Nephron (organoid): ENCODE measurements around the gene CCDC83.

Source experiments
- H3K27ac Mint-ChIP-seq, 3 experiments: 2 replicates each; pipeline ENCODE4 v1.8.0; 2020; ENCODE audit warnings: mixed read lengths in 3 of 3, mild to moderate bottlenecking in 2 of 3, moderate library complexity in 1 of 3
- H3K27me3 Mint-ChIP-seq: 2 replicates; pipeline ENCODE4 v1.8.0; 2021; ENCODE audit warnings: low read depth, mild to moderate bottlenecking, moderate library complexity, mixed read lengths
- H3K36me3 Mint-ChIP-seq: 2 replicates; pipeline ENCODE4 v1.8.0; 2020; ENCODE audit warnings: low read depth, mixed read lengths
- H3K4me1 Mint-ChIP-seq: 2 replicates; pipeline ENCODE4 v1.8.0; 2020; ENCODE audit warnings: mixed read lengths
- H3K4me3 Mint-ChIP-seq, 3 experiments: 2 replicates each; pipeline ENCODE4 v1.8.0; 2020; ENCODE audit warnings: mild to moderate bottlenecking in 3 of 3, mixed read lengths in 3 of 3, moderate library complexity in 2 of 3
- H3K9me3 Mint-ChIP-seq: 2 replicates; pipeline ENCODE4 v1.8.0; 2020; ENCODE audit warnings: mixed read lengths
- TF ChIP-seq, protein P1 (sequence below), 3 experiments: fragments of 200-600 bp; sonication (generic); IDR thresholded peaks; one replicate each; pipeline ENCODE4 v1.5.0; 2021; ENCODE audit warnings: antibody characterized with exemption in 3 of 3; ENCODE audit not compliant: unreplicated experiment in 3 of 3

The CCDC83 gene

DNA sequence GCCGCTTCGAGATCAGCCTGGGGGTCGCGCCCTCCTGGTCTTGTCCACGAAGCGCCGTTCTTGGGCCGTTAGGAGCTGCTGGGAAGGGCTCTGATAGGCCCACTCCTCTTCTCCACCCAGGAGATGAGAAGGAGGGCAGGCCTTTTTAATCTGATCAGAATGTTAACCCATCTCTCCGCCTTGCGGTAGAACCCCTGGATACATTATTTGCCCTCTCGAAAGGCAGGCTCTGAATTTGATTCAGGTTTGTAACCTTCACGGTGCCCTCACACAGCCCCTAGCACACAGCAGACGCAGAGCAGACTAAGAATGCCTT lies at the start of gene CCDC83:
TSS of gene CCDC83 (plus strand) at position 43 of the 316 bp plus-strand sequence. CDS start 9,741 bp downstream, outside the sequence.
- Mint-ChIP-seq H3K27me3 (no peaks in the 10 kb centered on the region), H3K9me3 (peaks cover 14% of the 10 kb centered on the region), H3K4me1 (peaks cover 5% of the 10 kb centered on the region), H3K4me3 (peak within 1 kb of the TSS; percentile 84 to 90 (median 87)), H3K36me3 (peaks cover 13% of the 10 kb centered on the region), H3K27ac (peak within 1 kb of the TSS; percentile 89 to 98 (median 95))
- TF ChIP-seq, protein P1, sequence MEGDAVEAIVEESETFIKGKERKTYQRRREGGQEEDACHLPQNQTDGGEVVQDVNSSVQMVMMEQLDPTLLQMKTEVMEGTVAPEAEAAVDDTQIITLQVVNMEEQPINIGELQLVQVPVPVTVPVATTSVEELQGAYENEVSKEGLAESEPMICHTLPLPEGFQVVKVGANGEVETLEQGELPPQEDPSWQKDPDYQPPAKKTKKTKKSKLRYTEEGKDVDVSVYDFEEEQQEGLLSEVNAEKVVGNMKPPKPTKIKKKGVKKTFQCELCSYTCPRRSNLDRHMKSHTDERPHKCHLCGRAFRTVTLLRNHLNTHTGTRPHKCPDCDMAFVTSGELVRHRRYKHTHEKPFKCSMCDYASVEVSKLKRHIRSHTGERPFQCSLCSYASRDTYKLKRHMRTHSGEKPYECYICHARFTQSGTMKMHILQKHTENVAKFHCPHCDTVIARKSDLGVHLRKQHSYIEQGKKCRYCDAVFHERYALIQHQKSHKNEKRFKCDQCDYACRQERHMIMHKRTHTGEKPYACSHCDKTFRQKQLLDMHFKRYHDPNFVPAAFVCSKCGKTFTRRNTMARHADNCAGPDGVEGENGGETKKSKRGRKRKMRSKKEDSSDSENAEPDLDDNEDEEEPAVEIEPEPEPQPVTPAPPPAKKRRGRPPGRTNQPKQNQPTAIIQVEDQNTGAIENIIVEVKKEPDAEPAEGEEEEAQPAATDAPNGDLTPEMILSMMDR (IDR thresholded peaks at IDR 0.05; ENCODE audit: unreplicated experiment in 3 of 3): no peak

DNA sequence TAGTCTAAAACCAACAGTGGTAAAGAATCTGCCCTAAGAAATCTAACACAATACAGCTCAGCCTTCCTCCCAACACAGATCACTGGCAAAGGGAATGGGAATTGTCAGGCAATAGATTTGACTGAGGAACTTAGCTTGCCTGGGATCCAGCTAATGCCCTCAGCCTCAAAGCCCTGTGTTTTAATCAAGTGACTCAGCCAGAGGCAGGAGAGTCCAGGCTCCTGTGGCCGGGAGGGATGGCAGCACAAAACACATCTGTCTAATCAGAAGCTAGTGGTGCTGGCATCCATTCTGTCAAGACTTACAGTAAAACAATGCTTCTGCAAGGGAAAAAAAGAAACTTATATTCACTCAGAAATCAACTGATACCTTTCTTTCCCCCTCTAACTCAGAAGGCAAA lies 49.8 kb upstream of the CCDC83 start:
- Mint-ChIP-seq H3K4me1 (peaks cover 16% of the 10 kb centered on the region), H3K27me3 (peaks cover 14% of the 10 kb centered on the region), H3K9me3 (no peaks in the 10 kb centered on the region), H3K27ac (no peak overlapping the region), H3K36me3 (no peaks in the 10 kb centered on the region), H3K4me3 (no peak overlapping the region)
- TF ChIP-seq, protein P1 (IDR thresholded peaks at IDR 0.05; ENCODE audit: unreplicated experiment in 3 of 3): no peak

DNA sequence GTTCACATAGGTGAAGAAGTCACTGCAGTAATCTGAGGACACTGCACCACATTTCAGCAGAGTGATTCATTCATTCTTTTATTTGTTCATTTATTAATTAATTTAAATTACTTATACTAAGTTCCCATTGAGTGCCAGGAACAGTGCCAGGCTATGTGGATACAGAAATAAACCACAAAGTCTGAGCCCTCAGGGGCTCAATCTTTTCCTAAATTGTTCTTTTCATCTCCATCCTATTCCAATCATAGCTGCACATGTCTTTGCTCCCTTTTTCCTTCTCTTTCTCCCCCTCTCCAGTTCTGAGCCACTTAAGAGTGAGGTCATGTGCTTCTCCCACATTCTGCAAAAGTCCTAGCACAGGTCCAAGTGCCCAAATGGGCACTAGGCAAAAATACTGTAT lies 49.2 kb upstream of the CCDC83 start:
- Mint-ChIP-seq H3K9me3 (no peaks in the 10 kb centered on the region), H3K4me1 (peaks cover 17% of the 10 kb centered on the region), H3K4me3 (no peak overlapping the region), H3K36me3 (no peaks in the 10 kb centered on the region), H3K27ac (no peak overlapping the region), H3K27me3 (peaks cover 11% of the 10 kb centered on the region)
- TF ChIP-seq, protein P1 (IDR thresholded peaks at IDR 0.05; ENCODE audit: unreplicated experiment in 3 of 3): no peak

DNA sequence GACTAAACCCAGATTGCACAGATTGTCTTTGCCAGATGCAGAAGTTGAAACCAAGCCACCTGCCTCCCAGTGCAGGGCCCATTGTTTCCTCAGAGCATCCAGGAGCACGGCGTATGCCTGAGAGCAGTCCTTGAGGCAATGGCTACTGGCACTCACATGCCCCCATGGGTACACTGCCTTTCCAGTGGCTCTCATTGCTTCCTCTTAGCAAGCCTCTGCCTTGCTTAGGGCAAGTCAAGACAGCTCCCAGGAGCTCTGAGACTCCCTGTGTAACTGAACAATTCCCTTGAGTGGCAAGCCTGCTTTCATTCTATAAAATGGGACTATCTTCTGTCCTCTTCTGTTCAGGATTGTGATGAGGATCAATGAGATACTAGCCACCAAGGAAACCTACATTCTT lies 48.3 kb upstream of the CCDC83 start:
- H3K36me3 Mint-ChIP-seq: no peaks in the 10 kb centered on the region
- TF ChIP-seq, protein P1 (IDR thresholded peaks at IDR 0.05; ENCODE audit: unreplicated experiment in 3 of 3): no peak
- no peaks in the 10 kb centered on the region for H3K9me3 Mint-ChIP-seq
- H3K4me3 Mint-ChIP-seq: no peak overlapping the region
- peaks cover 17% of the 10 kb centered on the region for H3K4me1 Mint-ChIP-seq
- H3K27me3 Mint-ChIP-seq: peaks cover 17% of the 10 kb centered on the region
- H3K27ac Mint-ChIP-seq: no peak overlapping the region

DNA sequence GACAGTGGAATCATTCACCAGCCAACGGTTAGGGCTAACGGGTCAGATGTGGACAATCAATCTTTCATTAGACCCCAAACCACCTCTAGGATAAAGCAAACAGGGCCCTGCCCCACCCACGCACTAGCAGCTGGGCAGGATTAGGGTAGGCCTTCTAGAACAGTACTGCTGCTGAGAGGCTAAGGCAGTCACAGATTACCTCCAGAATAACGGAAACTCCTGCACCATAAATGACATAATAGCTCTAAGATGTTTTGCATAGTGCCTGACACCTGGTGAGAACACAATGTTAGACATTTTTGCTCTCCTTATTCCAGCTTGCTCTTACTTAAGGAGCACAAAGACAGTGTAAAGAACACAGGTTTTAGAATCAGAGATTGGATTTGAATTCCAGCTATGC lies 46.0 kb upstream of the CCDC83 start:
- Mint-ChIP-seq H3K9me3 (no peaks in the 10 kb centered on the region), H3K4me3 (peak overlapping the region in 2 of 3 experiments; percentile 26 to 88), H3K27me3 (peaks cover 34% of the 10 kb centered on the region), H3K27ac (no peak overlapping the region), H3K4me1 (peaks cover 17% of the 10 kb centered on the region), H3K36me3 (no peaks in the 10 kb centered on the region)
- TF ChIP-seq, protein P1 (IDR thresholded peaks at IDR 0.05; ENCODE audit: unreplicated experiment in 3 of 3): no peak

DNA sequence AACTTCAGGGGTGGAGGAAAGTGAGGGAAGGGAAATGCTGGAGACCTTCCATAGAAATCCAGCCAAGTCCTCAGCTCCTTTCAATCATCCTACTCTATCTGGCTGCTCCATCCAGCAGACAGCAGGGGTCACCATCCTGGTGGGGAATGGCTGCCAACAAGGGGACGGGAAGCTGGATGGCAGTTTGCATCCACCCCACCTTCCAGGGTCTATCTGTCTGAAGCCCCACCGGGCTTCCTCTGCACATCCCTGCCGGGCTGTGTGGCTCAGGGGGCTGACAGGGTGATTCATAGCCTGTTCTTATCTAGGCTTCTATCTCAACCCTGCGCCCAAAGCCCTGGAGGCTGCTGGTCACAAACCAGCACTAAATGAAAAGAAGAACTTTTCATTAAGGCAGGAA lies 45.3 kb upstream of the CCDC83 start:
- H3K27me3 Mint-ChIP-seq: peaks cover 34% of the 10 kb centered on the region
- peaks cover 17% of the 10 kb centered on the region for H3K4me1 Mint-ChIP-seq
- peak overlapping the region in 1 of 3 experiments; percentile 32 for H3K27ac Mint-ChIP-seq
- H3K36me3 Mint-ChIP-seq: no peaks in the 10 kb centered on the region
- TF ChIP-seq, protein P1 (IDR thresholded peaks at IDR 0.05; ENCODE audit: unreplicated experiment in 3 of 3): no peak
- H3K9me3 Mint-ChIP-seq: no peaks in the 10 kb centered on the region
- H3K4me3 Mint-ChIP-seq: peak overlapping the region; percentile 82 to 88 (median 87)
